Fibroblast of peridontal ligament (primary cell): Measurements from ENCODE around the gene PDLIM1.
A peak's percentile ranks its signal among the peaks of the same experiment; 100 is the strongest.

Experiments
- DNase-seq: peaks from one replicate; pipeline ENCODE4 v3.0.0-alpha.2; 2010; ENCODE audit errors: extremely low read depth

PDLIM1 gene

DNA sequence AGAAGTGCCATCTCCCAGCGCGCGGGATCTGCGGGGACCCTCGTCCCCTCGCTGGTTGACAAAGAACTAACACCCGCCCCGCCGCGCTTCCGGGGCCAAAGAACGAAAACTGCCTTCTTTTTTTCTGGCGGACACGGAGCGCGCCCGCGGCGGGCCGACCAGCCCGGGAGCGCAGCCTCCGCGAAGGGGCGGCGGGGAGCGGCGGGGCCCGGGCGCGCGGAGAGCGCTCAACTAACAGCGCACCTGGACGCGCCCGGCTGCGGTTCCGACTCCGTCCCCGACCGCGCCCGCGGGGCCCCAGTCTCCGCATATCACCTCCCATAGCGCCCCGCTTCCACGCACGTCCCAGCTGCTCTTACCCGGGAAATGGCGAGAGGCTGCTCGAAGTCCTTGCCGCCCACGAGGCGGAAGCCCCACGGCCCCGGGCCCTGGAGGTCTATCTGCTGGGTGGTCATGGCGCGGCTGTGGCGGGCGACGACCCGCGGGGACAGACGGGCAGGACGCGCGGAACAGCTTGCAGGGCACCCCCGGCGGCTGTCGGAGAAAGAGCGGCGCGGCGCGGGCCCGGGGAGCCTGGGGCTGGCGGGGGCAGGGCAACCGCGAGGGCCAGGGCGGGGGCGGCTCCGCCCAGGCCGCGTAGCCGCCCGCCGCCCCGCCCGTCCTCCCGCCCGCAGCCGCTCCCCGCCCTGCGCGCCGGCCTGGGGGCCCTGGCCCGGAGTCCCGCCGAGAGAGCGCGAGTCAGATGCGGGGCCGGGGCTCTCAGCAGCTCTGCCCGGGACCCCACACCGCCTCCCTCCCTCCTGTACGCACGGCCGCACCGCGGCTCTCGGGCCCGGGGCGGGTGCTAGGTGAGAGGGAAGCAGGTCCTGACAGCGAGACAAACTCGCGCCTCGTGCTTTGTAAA, at the start of gene PDLIM1:
PDLIM1 (minus strand) TSS at position 543 of the 904 bp plus-strand sequence; CDS start at position 455, 88 bp downstream.
- DNase-seq = peak; percentile 34

- no peak for DNase-seq
Measured at GRCh38 chr10:95339863-95340262, 49.1 kb upstream of the PDLIM1 start.

GRCh38 chr10:95337423-95338160, 46.8 kb upstream of the PDLIM1 start:
- no peak for DNase-seq

DNA sequence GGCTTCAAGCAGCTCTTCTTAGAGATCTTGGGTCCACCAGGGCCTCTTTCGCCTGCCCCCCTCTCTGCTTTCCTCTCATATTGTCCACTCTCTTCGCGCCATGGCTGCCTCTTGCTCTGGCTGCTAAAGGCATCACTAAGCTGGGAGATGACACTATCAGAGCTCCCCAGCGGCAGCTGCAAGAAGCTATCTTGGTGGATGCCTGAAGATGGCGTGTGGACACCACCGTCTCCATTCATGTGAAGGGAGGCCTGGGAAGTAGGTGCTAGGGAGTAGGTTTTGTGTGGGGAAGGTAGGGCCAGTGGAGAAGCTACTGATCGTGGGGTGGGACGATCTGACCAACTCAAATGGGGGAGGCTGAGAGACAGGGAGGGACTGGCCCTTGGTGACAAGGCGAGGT, 45.9 kb upstream of the PDLIM1 start:
- no peak for DNase-seq

DNA sequence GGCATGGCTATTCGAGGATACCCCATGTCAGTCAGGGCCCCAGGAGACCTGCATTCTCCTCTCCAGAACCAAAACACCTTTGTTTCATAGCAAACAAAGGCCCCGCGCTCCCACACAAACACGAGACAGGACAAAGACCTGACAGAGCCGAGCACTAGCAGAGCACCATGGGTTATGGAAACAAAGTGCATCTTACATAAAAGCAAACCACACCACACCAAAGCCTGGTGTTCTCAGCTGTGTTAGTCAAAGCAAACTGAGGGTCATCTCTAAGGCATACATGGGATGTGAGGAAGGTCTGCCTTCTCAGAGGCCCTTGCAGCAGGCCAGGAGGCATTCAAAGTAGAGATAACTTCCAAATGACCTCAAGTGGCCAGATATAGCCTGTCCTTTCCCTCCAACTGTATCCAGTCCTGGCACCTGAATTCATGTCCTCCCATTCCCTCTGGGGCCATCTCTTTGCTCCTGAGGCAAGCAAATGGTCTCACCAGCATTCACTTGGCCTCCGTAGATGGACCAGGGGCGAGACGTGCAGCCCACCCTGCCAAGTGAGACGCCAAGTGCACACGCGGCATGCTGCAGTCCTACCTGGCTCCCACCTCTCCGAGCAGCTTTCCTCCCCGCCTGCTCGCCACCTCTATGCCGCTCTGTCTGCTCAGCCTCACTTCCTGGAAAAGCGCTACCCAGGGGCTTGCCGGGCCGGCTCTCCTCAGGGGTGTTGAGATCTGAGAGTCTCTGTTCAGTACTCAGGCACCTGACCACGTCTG, 45.3 kb upstream of the PDLIM1 start:
- no peak for DNase-seq

- DNase-seq = no peak
Measured at GRCh38 chr10:95334805-95335144, 44.0 kb upstream of the PDLIM1 start.

- peak; percentile 91 for DNase-seq
Measured at GRCh38 chr10:95333997-95334804, 43.4 kb upstream of the PDLIM1 start.

DNA sequence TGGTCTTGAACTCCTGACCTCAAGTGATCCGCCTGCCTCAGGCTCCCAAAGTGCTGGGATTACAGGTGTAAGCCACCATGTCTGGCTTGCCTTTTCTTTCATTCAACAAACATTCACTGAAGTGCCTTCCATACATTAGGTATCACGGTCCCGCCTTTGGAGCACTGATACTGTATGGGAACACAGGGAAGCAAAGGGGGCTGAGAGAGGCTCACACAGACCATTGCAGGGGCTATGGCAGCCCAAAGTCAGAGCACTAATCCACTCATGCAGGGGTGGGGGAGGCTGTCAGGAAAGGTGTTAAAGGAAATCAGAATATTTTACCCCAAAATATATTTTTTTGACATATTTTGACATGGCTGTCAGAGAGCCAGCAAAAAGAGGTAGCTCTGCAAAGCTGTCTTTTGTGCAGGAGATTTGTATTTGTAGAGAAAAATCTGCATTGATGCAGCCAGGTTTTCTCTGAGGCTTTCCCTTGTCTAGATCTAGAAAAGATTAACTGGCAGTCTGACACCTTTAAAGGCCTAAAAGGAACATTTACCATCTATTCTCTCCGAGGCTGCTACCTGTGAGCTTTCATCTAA, 42.0 kb upstream of the PDLIM1 start:
- no peak for DNase-seq

GRCh38 chr10:95331596-95332130, 40.9 kb upstream of the PDLIM1 start:
- DNase-seq = peak; percentile 45

DNA sequence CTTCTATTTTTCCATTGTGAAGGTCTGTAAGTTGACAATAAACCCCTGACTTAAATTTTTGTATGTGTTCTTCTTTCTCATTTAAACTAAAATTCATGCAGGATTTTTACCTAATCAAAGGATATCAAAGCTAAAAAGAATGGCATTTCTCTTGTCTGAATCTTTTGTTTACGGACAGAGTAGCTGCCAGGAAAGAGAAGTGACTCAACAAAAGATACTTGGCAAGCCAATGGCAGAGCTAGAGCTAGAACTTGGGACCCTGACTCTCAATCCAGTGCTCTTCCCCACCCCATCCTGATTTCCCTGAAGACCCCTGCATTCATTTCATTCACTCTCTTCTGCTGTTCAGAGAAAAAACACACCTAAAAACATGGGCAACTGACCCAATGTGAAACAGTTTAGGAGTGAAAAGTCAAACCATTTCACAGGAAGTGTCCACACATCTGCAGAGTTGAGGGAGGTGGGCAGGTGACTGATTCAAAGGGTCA, 40.2 kb upstream of the PDLIM1 start:
- peak; percentile 23 for DNase-seq

- DNase-seq = no peak
Measured at GRCh38 chr10:95329296-95329695, 38.5 kb upstream of the PDLIM1 start.

GRCh38 chr10:95328013-95328412, 37.2 kb upstream of the PDLIM1 start:
- no peak for DNase-seq

DNA sequence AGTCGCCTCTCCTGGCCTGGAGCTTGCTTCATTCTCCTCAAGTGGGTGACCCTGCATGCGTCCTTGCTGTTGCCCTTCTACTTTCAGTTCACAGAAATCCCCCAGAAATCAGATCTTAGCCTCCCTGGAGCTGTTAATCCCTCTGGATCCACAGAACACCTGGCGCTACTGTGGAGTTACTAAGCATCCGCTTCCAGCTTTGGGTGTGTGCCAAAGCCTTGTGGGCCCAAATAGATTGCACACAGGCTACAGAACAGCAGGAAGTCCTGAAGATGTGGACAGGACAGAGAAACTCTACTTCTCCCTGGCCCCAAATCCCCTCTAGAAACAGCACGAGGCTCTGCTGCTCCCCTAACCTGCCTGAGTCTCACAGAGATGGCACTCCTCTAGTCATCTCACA, 36.6 kb upstream of the PDLIM1 start:
- peak; percentile 21 for DNase-seq

DNA sequence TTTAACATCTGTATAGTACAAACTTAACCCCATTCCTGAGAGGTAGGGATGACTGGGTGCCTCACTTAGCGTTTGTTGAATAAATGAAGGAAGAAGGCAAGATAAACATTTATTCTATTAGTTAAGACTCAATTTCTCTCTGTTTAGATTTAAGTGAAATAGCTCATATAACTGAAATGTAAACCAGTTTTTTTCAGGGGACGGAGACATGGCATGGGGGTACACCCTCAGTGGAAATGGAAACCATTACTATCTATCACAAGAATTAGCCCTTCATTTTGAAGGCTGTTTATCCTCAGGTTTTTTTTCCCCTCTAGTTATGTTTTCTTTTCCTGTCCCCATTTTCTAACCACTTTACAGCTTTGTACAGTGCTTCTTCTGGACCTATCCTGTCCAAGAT, 35.6 kb upstream of the PDLIM1 start:
- no peak for DNase-seq

DNA sequence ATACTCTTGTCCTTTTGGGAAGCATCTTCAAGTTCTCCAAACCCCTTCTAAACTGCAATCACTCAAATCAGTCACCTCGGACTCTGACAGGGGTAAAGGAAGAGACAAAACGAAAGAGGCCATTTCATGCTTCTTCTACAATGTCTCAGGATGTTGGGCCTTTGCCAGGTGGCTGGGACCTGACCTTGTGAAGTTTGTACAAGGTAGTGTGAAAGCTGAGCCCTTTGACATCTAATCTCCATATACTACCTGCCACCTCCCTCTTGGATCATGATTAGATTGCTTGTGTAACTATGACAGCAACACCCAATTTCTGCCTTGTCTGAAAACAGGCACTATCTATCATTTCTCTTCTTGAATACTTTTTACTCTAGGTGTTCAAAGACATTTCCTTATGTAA, 35.1 kb upstream of the PDLIM1 start:
- no peak for DNase-seq

DNA sequence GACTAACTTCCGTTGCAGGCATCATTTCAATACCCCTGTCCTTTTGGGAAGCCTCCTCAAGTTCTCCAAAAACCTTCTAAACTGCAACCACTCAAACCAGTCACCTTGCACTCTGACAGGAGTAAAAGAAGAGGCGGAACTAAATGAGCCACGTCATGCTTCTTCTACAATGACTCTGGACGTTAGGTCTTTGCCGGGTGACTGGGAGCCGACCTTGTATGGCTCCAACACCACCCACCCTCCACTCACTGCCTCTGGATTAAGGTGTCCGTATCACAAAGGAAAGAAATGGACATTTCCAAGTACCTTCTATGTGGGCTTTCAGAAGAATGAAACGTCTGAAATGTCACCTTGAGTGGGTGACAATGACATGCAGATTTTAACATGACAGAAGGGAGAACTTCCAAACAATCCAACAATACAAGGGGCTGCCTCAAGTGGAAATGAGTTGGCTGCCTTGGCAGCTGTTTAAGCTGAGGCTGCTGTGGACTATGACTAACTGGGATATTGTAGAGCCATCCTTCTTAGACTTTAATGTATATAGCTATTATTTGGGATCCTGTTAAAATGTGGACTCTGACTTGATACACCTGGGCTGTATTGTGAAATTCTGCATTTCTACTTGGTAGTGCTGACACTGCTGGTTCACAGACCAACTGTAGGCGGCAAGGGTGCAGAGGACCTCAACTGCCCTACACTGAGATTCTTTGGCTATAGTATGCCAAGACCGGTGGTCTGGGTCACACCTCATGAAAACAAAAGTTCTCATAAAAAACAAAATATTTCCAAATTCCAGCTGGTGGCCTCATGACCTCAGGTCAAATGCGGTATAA, 33.8 kb upstream of the PDLIM1 start:
- DNase-seq = no peak

DNA sequence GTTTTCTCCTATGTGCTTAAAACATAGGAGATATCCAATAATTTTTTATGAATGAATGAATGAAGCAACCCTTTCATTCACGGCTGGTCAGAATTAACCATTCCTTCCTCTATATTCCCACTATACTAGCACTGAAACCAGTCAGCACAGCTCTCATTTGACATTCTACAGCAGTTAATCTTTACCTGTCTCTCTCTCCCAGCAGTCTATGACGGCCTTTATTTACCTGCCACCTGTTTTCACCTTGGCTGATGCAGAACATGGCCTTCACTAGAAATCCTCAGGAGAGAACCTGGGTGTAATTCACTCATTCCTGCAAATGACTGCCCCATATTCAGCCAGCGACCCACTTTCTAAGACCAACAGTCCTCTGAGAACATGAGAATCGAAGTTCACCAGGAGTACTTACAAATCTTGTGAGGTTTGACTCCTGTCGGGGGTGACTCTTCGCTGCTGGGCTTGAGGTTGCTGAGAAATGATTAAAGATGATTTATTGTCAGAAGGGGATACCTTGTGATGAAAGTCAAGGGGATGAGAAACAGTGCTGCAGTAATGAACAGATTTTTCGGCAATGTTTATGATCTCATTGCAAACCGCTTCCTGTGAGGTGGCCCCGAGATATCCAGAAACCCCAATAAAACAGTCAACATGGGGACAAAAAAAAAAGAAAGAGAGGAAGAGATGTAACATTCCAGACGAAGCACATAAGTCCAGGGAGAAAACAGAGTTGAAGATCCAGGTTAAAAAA, 30.9 kb upstream of the PDLIM1 start:
- no peak for DNase-seq

DNA sequence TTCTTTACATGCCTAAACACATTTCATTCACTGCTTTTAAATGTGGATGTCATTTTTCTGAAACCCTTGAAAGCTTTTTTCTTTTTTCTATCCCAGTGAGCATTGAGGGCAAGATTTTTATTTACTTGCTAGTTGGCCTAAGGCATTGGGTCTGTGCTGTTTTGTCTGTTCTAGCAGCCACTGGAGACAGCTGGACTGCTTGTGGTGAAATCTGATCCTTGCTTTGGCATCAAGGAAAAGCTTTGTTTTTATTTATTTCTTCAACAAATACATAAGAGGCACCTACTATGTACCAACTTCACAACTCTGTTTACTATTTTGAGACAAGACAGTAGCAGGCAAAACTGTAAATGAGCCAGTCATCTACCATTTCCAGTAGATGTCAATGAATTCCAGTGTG, 28.4 kb upstream of the PDLIM1 start:
- peak; percentile 22 for DNase-seq

- no peak for DNase-seq
Measured at GRCh38 chr10:95315509-95315908, 24.7 kb upstream of the PDLIM1 start.
